ENCODE results near the gene SLC31A2.
A peak's percentile ranks its signal among the peaks of the same experiment; 100 is the strongest.

The SLC31A2 gene

DNA sequence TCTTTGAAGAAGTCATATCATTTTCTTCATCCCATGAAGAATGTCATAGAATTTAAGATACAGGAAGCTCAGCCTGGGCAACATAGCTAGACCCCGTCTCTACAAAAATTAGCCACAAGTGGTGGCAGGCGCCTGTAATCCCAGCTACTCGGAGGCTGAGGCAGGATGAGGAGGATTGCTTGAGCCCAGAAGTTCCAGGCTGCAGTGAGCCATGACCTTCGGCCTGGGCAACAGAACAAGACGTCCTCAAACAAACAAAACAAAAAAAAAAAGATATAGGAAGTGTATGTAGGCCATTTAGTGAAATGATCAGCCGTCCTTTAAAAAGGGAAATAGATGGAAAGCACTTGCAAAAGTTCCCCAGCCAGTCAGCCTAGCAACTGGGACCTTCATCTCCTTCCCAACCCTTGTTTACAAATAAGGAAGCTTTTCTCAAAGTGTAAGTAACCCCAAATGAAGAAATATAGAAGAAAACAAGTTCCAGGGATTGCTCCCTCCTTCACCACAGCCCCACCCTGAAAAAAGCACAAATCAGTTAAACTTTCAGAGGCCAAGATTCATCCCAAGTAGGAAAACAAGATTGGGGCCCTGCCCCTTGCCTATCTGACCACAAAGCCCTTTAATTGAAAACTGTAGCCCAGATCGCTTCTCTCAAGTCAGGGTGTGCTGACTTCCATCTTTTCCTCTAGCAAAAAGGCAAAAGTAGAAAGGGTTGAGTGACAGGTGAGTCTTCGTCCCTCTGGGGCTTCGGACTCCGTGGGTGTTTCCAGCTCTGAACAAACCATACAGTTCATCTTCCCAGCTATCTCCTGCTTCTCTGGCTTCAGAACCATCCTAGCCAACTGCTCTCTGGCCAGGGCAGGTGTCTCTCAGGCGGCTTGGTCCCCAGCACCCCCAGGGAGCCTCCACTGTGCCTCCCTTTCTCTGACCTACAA, 1.2 kb downstream of the SLC31A2 start:
- DNase-seq (ENCODE audit: low read depth), result peak; percentile 15

DNA sequence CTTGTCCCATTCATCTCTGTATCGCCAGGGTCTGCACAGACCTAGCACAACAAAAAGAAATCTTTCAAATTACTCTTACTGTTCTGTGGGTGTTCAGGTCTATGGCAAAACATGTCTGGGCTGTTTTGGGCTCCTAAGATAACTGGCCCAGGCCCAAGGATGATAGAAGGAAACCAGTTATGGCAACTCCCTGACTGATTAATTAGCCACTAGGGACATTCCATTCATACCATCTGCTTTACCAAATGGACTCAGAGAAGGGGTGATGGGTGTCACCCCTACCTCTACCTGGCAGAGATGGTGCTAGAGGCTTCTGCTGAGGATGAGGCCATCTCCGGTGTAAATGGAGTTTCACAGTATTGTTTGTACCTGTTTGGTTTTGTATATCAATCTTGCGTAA, 1.9 kb downstream of the SLC31A2 start:
- no peak for DNase-seq (ENCODE audit: low read depth)

DNA sequence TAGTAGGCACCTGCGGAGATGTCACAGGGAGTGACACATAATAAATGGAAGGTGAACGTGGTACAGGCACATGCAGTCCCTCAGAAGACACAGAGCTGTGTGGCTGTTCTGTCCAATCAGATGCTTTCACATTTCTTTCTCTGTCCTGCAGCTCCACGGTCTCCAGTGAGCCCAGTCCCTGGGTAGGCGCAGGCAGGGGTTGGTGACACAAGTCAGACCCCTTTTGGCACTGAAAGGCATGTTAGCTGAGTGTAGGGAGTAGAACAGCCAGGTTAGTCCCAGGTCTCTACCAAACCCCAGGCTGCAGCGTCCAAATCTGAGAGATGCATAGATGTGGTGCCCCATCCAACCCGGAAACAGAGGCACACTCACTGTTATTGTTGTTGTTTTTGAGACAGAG, 2.8 kb downstream of the SLC31A2 start:
- no peak for DNase-seq (ENCODE audit: low read depth)

DNA sequence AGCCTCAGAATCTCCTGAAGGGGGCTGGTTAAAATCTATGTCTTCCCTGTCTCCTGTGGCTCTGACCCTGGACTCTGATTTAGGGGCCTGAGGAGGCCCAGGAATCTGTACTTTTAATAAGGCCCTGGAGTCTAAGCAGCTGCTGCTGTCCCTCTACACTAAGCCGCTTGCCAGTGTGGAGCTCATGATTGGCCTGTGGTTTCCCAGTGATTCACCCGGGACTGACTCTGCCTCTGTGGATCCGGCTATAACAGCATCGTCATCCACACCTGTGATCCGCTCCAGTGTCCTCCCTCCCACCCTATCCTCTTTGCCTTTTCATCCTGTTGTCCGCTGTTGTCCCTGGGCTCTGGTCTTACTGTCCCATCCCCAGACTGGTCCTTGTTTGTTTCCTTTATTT, 3.7 kb downstream of the SLC31A2 start:
- peak; percentile 18 for DNase-seq (ENCODE audit: low read depth)

DNA sequence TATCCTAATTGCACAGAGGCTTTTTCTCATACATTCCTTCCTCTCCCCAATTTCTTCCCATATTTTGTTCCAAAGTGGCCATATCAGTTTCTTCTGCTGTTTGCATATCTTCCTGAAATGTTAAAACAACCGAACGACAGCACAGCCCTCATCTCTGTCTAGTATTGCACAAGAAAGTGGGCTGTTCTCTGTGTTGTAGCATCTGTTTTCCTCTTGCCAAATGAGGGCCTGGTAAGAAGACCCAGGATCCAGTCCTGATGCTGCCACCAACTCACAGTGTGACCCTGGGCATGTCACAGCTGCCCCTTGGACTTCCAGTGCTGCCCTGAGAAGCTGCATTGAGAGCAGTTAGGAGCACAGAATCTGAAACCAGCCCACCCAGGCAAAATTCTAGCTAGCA, 4.1 kb downstream of the SLC31A2 start:
- DNase-seq (ENCODE audit: low read depth), result peak; percentile 61

DNA sequence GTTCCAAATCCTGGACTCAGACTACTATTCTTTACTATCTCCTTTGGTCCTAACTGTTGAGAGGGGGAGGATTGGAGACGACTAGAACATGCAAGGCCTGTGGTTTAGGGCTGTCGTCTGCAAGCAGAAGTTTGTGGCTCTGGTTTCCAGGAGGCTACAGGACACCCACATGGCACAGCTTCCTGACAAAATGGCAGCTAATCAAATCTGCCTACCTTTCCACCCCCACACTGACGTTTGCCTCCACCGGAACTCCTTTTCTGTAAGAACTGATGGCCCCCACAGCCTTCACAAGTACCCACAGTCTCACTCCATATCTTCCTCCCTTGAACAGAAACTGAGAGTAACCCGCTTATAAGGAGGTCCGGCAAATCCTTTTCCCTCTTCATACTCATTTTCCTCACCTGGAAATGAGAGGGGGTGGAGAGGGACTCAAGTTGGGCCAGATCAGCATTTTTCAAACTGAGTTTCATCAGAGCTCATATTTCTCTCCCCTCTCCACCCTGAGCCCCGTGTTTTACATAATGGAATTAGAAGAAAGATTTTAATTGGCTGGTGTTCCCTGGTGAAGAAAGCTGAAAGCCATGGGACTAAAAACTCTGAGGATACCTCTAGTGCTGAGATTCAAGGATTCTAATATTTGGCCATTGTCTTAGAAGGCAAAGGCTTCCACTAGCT, 5.2 kb downstream of the SLC31A2 start:
- DNase-seq (ENCODE audit: low read depth), result no peak

DNA sequence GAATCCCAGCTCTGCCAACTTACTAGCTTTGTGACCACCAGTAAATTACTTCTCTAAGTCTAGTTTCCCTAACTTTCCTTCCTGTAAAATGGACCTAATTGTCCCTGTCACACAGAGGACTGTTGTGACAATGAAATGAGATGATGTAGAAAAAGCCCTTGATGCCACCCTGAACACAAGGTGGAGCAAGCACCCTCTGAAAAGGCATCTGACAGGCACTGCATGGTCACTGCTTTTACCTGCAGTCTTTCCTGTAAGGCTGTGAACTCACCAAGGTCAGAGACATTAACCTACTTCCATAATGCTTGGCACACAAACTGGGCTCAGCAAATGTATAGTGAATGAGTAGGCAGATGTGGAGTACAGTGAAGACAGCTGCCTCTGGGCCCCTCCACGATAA, 6.1 kb downstream of the SLC31A2 start:
- DNase-seq (ENCODE audit: low read depth), result no peak

DNA sequence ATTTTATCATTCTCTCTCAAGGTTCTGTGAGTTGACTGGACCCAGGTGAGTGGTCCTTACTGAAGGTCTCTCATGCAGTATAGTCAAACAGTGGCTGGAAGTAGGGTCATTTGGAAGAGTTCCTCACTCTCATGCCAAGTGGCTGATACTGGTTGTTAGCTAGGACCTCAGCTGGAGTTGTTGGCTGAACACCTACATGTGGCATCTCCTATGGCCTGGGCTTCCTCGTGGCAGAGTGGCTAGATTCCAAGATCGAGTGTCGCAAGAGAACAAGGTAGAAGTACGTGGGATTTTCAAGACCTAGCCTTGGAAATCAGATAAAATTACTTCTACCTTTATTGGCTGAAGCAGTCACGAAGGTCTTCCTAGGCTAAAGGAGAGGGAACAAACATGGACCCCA, 7.6 kb downstream of the SLC31A2 start:
- DNase-seq (ENCODE audit: low read depth), result no peak

DNA sequence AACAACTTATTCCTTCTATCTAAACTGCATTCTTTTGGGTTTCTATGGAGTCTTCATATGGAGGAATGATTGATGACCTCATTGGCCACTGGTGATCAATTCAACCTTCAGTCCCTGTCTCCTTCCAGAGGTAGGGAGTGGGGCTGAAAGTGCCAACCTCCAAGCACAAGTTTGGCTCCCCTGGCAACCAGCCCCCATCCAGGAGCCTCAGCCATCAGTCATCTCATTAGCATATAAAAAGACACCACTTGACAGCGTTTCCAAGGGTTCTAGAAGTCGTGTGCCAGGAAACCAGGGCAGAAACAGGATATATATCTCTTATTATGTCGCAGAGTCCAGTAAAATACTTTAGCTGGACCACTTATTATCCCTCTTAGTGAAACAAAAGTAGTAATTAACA, 9.8 kb downstream of the SLC31A2 start:
- no peak for DNase-seq (ENCODE audit: low read depth)

DNA sequence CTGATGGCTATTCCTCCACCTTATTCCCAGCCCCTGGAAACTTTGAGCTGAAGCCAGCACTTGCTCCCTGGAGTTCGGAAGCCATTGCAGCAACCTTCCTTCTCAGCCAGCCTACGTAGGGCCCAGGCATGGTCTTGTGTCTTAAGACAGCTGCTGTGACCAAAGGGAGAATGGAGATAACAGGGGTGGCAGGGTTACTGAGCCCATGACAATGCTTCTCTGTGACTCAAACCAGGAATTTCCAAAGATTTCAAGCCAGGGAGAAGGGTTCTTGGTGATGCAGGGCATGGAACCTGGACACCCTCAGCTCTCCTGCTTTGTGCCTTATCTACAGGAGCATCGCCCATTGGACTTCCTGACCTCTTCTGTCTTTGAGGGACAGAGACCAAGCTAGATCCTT, 12.2 kb downstream of the SLC31A2 start:
- no peak for DNase-seq (ENCODE audit: low read depth)

DNA sequence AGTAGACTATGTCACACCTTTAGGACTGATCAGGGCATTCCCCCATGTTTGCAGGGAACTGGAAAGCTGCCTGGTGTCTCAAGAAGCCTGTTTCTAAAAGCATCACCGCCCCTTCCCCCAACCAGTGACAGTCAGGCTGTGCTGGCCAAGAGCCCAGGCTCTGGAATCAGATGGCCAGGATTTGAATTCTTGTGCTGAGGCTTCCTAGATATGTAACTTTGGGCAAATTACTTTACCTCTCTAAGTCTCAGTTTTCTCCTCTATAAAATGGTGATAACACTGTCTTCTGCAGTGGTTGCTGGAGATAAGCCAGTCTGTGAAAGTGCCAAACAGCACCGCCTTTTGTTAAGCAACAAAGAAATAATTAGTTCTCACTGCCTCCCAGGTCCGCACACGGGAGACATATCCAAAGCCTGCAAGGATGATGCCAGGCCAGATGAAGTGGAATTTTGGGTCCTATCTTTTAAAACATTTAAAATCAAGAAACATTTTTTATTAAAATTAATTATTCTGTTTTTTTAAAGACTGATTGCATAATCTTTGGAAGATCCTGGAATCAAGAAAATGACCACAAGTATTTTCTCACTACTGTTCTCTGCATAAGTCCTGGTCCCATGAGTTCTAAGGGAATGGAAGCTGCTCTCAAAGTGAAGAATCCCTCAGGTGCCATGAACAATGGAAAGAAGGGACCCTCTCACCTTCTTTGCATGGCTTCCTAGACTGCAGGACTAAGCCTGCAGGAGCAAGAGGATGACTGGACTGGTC, 13.9 kb downstream of the SLC31A2 start:
- peak; percentile 51 for DNase-seq (ENCODE audit: low read depth)

DNA sequence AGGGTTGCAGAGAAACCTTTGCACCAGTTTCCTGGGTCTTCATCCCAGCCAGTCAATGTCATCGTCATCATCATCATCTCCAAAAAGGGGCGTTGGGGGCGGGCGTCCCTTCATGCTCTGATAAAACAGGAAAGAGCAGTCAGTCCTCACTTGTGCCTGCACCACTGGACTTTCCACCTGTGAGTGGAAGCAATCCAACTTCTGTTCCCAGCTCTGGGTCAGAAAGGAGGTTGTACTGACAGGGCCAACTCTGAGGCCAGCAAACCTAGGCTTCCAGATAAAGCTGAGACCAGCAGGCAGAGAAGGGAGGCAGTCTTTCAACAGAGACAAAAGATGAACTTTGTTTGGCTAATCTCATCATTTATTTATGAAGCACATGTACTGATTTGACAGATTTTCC, 15.2 kb downstream of the SLC31A2 start:
- DNase-seq (ENCODE audit: low read depth), result no peak

DNA sequence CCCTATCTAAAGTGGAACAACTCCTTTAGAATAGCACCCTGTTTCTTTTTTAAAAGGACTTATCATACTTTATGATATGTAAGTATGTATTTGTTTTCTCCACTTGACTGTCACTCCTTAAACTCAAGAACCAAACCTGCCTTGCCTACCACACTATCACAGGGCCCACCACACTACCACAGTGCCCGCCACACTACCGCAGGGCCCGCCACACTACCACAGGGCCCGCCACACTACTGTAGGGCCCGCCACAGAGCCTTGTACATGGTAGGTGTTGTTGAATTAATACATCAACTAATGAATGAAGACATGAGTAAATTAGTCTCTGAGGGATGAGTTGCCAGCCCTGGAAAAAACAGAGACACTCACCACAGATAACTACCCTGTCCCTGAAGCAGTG, 18.0 kb downstream of the SLC31A2 start:
- no peak for DNase-seq (ENCODE audit: low read depth)

DNA sequence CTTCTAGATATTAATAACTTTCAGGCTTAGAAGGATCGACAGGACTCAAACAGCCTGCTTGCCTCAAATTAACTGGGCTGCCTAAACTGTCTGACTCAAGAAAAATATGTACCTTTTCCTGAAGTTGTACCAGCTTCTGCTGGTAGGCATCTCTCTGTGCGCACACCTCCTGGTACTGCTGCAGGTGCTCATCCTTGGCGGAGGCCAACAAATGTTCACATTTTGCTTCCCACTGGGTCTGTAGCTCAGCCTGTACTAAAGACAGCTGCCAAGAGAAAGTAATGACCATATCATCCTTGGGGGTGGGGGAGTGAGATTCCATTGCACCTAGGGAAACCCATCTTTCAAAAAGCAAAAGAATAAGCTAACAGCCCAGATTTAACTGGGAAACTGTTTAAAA, 22.5 kb downstream of the SLC31A2 start:
- DNase-seq (ENCODE audit: low read depth), result no peak

DNA sequence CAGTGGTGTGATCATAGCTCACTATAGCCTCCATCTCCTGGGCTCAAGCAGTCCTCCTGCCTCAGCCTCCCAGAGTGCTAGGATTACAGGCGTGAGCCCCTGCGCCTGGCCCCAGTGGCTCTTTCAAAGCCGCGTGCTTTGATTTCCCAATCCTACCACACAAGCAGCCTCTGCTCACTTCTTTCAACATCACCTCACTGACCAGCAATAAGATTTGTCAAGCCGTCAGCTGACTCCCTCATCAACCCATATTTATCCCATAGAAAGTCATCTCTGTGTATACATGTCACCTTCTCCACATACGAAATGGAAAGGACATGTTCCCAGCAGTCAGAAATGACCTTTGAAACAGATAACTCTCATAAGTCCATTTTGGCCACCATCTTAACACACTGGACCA, 26.0 kb downstream of the SLC31A2 start:
- DNase-seq (ENCODE audit: low read depth), result no peak

DNA sequence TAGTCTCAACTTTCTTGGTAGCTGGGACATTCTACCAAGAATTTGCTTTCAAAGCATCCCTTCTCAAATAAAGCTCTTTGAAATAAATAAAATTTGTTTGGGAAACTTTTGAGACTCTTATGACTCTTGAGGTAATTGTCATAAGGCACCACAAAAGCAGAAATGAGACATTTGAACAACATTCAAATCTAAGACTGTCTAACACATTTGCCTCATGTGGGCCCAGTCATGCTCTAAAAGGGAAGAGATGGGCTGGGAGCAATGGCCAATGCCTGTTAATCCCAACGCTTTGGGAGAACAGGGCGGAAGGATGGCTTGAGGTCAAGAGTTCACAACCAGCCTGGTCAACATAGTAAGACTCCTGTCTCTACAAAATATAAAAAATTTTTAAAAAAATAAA, 26.4 kb downstream of the SLC31A2 start:
- DNase-seq (ENCODE audit: low read depth), result no peak

DNA sequence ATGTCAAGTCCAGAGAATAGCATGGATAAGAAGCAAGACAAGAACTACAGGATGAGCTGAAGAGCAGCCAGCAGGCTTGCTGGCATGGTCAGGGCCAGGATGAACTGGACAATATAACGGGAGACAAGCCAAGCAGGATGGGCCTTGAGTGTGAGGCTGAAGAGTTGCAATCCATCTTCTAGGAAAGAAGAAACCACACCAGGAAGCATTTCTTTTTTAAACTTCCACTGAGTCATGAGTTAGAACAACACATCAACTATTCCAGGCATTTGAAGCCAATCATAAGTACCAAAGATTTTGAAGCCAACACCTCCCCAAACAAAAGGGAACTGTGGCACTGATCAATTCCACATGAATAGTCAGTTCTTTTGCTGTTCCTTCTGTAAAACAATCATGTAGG, 27.3 kb downstream of the SLC31A2 start:
- DNase-seq (ENCODE audit: low read depth), result peak; percentile 75

DNA sequence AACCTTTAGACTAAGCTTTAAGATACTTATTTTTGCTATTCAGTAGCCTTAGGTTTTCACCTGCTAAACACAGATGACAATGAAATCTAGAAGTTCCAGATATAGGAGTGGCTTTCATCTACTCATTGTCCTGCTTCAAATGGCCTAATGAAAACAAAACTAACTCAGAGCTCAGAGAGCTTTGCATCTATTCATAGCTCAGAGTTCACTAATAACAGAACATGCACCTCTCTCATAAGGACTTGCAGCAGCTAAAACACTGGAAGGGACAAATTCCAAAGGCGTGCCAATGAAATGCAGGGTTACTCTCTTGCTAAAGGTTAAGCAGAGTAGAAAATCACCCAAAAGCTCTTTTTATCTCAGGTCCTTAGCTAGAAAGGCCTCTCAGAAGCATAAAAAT, 29.0 kb downstream of the SLC31A2 start:
- no peak for DNase-seq (ENCODE audit: low read depth)

DNA sequence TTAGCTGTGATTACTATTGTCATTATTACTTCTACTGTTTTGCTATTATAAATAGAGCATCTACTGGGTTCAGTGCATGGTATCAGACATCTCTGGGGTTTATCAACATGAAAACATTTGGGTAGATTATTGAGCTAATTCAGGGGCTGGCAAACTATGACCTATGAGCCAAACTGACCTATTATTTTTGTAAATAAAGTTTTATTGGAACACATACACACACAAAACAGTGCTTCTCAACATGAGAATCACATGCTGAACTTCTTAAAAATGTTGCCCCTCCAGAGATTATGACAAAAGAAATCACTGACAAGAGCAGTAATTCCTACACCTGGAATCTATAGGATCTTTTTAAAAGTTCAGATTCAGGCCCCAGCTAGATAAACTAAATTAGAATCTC, 30.4 kb downstream of the SLC31A2 start:
- DNase-seq (ENCODE audit: low read depth), result no peak

DNA sequence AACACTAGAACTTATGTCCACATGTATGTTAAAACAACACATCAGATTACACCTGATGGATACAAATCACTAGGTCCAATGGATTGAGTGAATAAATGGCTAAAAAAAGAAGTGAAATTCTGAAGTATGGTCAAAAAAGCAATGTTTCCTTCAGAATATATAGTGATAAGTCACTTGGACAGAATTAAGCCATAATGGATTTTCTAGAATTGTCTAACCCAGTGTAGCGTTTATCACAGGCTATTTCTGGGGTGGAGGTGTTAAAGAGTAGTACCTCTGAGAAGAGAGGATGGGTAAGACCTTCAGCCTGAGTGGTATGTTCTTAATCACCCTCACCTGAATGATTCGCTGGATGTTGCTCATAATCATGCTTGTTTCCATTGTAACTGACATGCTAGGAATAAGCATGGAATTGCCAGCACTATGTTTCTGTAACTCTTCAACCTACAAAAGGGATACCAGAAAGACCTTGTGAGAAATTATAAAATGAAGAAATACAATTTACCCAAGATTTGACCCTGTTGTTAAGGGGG, 33.2 kb downstream of the SLC31A2 start:
- no peak for DNase-seq (ENCODE audit: low read depth)

DNA sequence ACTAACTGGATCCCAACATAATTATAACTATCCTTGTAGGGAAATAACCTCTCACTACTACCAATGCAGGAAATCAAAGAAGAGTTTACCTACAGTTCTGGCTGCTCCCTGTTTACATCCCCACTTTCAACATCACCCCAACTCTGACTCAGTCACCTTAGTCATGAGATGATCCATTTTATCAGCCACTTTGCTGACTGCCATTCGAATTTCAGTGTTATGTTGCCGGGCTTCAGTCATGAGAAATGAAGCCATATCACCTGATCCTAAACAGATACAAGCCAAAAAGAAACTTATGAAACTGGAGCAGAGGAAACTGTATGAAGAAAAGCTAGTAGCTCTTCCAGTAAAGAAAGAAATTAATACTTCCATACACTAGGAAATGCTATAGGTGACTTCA, 33.7 kb downstream of the SLC31A2 start:
- DNase-seq (ENCODE audit: low read depth), result no peak

DNA sequence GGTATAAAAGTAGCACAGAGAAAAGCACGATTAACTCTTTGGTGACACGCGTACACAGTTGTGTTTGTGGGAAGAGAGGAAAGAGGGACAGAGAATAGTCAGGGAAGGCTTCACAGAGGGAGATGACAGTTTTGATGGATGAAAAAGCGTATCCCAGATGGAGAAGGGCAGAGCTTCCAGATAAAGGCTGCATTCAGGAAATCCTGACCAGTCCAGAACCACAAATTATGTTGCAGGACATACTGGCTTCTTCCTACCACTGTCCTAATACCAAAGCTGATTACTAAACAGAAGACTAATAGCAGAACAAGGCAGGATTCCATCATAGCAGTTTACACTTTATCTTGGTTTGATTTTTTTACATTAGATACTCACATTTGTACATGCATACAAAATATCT, 34.5 kb downstream of the SLC31A2 start:
- DNase-seq (ENCODE audit: low read depth), result no peak

Data from fibroblast of gingiva (primary cell).